Heart left ventricle (tissue), 13 donors: ENCODE data around the gene RBL1.

Experiments used
- POLR2A ChIP-seq, 2 donors: fragments of 450-650 bp; IDR thresholded peaks; one replicate each; pipeline ENCODE4 v1.6.1; 2017; ENCODE audit warnings: antibody characterized with exemption in 2 of 2, mild to moderate bottlenecking in 2 of 2, moderate library complexity in 2 of 2
- TF ChIP-seq, protein P1 (sequence below), 12 donors: fragments of 200-600 bp; sonication (generic) in 4 of 12; IDR thresholded peaks; one replicate each; pipeline versions ENCODE4 v1.5.0 to v1.8.0; 2018 to 2022; ENCODE audit warnings: antibody characterized with exemption in 12 of 12, mild to moderate bottlenecking in 5 of 12
- donor health status: ischemic (EF 13 %, LVEDD 7.1; RV severe dilation, severe dysfunction).
- donor health status: DM: no; HTN: yes; CAD: no.
- donor health status: DM: no; HTN: no; CAD: no.
- donor health status: ischemic (EF 25% LVEDD 6.9; RV normal size, moderate dysfunction).
- donor health status: ischemic (EF 25% LVEDD 5.7; RV mildly dilated, moderate dysfunction).
- donor health status: ischemic (EF 35%, LVEDD 5.7; RV mildly dilated, moderate dysfunction).
- donor health status: nonischemic (EF 11% LVEDD 7.7; RV severe dilation, severe dysfunction).
- donor health status: DM: yes; HTN: yes; CAD: no.
- donor health status: PGD.
- donor health status: ischemic (EF 29% LVEDD 5.4; RV normal size, mild dysfunction).
- donor health status: nonischemic (EF 23%, LVEDD 6.1; RV moderate dilation, normal function).

DNA sequence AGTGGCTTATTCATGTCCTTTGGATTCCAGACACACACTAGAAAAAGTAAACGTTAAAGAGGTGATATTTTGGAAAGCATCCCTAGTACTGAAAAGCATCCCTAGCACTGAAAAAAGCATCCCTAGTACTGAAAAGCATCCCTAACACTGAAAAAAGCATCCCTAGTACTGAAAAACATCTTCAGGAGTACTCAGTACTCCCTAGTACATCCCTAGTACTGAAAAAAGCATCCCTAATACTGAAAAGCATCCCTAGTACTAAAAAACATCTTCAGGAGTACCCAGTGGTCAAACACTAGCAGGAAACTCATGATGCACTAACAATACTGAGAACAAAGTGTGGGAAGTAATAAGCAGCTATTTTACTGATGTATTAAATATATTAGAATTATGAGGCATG, 98.7 kb downstream of the RBL1 start:
- TF ChIP-seq, protein P1, sequence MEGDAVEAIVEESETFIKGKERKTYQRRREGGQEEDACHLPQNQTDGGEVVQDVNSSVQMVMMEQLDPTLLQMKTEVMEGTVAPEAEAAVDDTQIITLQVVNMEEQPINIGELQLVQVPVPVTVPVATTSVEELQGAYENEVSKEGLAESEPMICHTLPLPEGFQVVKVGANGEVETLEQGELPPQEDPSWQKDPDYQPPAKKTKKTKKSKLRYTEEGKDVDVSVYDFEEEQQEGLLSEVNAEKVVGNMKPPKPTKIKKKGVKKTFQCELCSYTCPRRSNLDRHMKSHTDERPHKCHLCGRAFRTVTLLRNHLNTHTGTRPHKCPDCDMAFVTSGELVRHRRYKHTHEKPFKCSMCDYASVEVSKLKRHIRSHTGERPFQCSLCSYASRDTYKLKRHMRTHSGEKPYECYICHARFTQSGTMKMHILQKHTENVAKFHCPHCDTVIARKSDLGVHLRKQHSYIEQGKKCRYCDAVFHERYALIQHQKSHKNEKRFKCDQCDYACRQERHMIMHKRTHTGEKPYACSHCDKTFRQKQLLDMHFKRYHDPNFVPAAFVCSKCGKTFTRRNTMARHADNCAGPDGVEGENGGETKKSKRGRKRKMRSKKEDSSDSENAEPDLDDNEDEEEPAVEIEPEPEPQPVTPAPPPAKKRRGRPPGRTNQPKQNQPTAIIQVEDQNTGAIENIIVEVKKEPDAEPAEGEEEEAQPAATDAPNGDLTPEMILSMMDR (IDR thresholded peaks at IDR 0.05): no peak
- no peak for TF ChIP-seq POLR2A (IDR thresholded peaks at IDR 0.05)
